ENCODE data around the gene ZNF273.

ZNF273 gene

GRCh38 chr7:64876792-64877713, 26.0 kb upstream of the ZNF273 start:
- DNase-seq (ENCODE audit: low read depth in 1 of 2, low spot score in 1 of 2) = peak in 1 of 2 donors; percentile 57

- DNase-seq (ENCODE audit: low read depth in 1 of 2, low spot score in 1 of 2) = no peak
Observed at GRCh38 chr7:64877714-64878610, 25.1 kb upstream of the ZNF273 start.

GRCh38 chr7:64878684-64879083, 24.4 kb upstream of the ZNF273 start:
- DNase-seq (ENCODE audit: low read depth in 1 of 2, low spot score in 1 of 2) = no peak

GRCh38 chr7:64879086-64879730, 23.9 kb upstream of the ZNF273 start:
- DNase-seq (ENCODE audit: low read depth in 1 of 2, low spot score in 1 of 2) = no peak

GRCh38 chr7:64879800-64880199, 23.3 kb upstream of the ZNF273 start:
- DNase-seq (ENCODE audit: low read depth in 1 of 2, low spot score in 1 of 2) = no peak

GRCh38 chr7:64880322-64881297, 22.5 kb upstream of the ZNF273 start:
- no peak for DNase-seq (ENCODE audit: low read depth in 1 of 2, low spot score in 1 of 2)

- no peak for DNase-seq (ENCODE audit: low read depth in 1 of 2, low spot score in 1 of 2)
Observed at GRCh38 chr7:64881461-64882287, 21.4 kb upstream of the ZNF273 start.

GRCh38 chr7:64882341-64883112, 20.5 kb upstream of the ZNF273 start:
- no peak for DNase-seq (ENCODE audit: low read depth in 1 of 2, low spot score in 1 of 2)

GRCh38 chr7:64883113-64883905, 19.8 kb upstream of the ZNF273 start:
- no peak for DNase-seq (ENCODE audit: low read depth in 1 of 2, low spot score in 1 of 2)

GRCh38 chr7:64884085-64884912, 18.8 kb upstream of the ZNF273 start:
- DNase-seq (ENCODE audit: low read depth in 1 of 2, low spot score in 1 of 2) = no peak

GRCh38 chr7:64884913-64885370, 18.1 kb upstream of the ZNF273 start:
- DNase-seq (ENCODE audit: low read depth in 1 of 2, low spot score in 1 of 2) = no peak

- DNase-seq (ENCODE audit: low read depth in 1 of 2, low spot score in 1 of 2) = no peak
Observed at GRCh38 chr7:64885520-64886240, 17.4 kb upstream of the ZNF273 start.

- DNase-seq (ENCODE audit: low read depth in 1 of 2, low spot score in 1 of 2) = no peak
Observed at GRCh38 chr7:64886956-64887545, 16.0 kb upstream of the ZNF273 start.

- no peak for DNase-seq (ENCODE audit: low read depth in 1 of 2, low spot score in 1 of 2)
Observed at GRCh38 chr7:64887756-64888508, 15.1 kb upstream of the ZNF273 start.

GRCh38 chr7:64888561-64888900, 14.5 kb upstream of the ZNF273 start:
- no peak for DNase-seq (ENCODE audit: low read depth in 1 of 2, low spot score in 1 of 2)
